Measurements from ENCODE around the gene NTRK3. TPM values are rescaled to one million over a fixed set of nuclear protein-coding genes. Genes with fewer than 3 reads are reported as not detected.

Gene NTRK3
- total RNA-seq, 1 donor from 2014 or later = 34.6 TPM

GRCh38 chr15:88013111-88013510 lies 243.4 kb downstream of the NTRK3 start:
- FAIRE-seq (no peak), DNase-seq (ENCODE audit: low spot score in 2 of 2) (no peak)

- FAIRE-seq = no peak
- DNase-seq (ENCODE audit: low spot score in 2 of 2) = no peak
These were observed 243.9 kb downstream of the NTRK3 start for GRCh38 chr15:88012688-88013087.

- FAIRE-seq (no peak), DNase-seq (ENCODE audit: low spot score in 2 of 2) (no peak)
These were observed 244.3 kb downstream of the NTRK3 start for GRCh38 chr15:88012233-88012632.

GRCh38 chr15:88011533-88011932 lies 245.0 kb downstream of the NTRK3 start:
- FAIRE-seq (no peak), DNase-seq (ENCODE audit: low spot score in 2 of 2) (no peak)

- DNase-seq (ENCODE audit: low spot score in 2 of 2) = no peak
- no peak for FAIRE-seq
These were observed 250.4 kb downstream of the NTRK3 start for GRCh38 chr15:88006146-88006545.

GRCh38 chr15:88004399-88004798 lies 252.1 kb downstream of the NTRK3 start:
- DNase-seq (ENCODE audit: low spot score in 2 of 2) = no peak
- no peak for FAIRE-seq

- DNase-seq (ENCODE audit: low spot score in 2 of 2) = no peak
- FAIRE-seq = no peak
These were observed 252.8 kb downstream of the NTRK3 start for GRCh38 chr15:88003541-88004327.

GRCh38 chr15:88002706-88003105 lies 253.8 kb downstream of the NTRK3 start:
- no peak for FAIRE-seq
- DNase-seq (ENCODE audit: low spot score in 2 of 2) = no peak

GRCh38 chr15:87998630-87999029 lies 257.9 kb downstream of the NTRK3 start:
- FAIRE-seq = no peak
- DNase-seq (ENCODE audit: low spot score in 2 of 2) = no peak

- DNase-seq (ENCODE audit: low spot score in 2 of 2) (no peak), FAIRE-seq (no peak)
These were observed 269.8 kb downstream of the NTRK3 start for GRCh38 chr15:87986776-87987175.

- DNase-seq (ENCODE audit: low spot score in 2 of 2) = no peak
- FAIRE-seq = no peak
These were observed 271.1 kb downstream of the NTRK3 start for GRCh38 chr15:87985451-87985850.

GRCh38 chr15:87981969-87982368 lies 274.6 kb downstream of the NTRK3 start:
- no peak for FAIRE-seq

GRCh38 chr15:87977907-87978306 lies 278.6 kb downstream of the NTRK3 start:
- DNase-seq (ENCODE audit: low spot score in 2 of 2) (no peak), FAIRE-seq (no peak)

More at GRCh38 chr15:87981969-87982368, 274.6 kb downstream of the NTRK3 start:
- DNase-seq (ENCODE audit: low spot score in 2 of 2) = no peak

GRCh38 chr15:87976552-87976951 lies 280.0 kb downstream of the NTRK3 start:
- DNase-seq (ENCODE audit: low spot score in 2 of 2) = no peak
- no peak for FAIRE-seq

- FAIRE-seq (no peak), DNase-seq (ENCODE audit: low spot score in 2 of 2) (no peak)
These were observed 282.9 kb downstream of the NTRK3 start for GRCh38 chr15:87973501-87974215.

GRCh38 chr15:87971076-87971475 lies 285.5 kb downstream of the NTRK3 start:
- DNase-seq (ENCODE audit: low spot score in 2 of 2) (no peak), FAIRE-seq (no peak)

- FAIRE-seq = no peak
These were observed 288.6 kb downstream of the NTRK3 start for GRCh38 chr15:87967951-87968350.

GRCh38 chr15:87965304-87965703 lies 291.2 kb downstream of the NTRK3 start:
- FAIRE-seq = no peak
- no peak for DNase-seq (ENCODE audit: low spot score in 2 of 2)

More at GRCh38 chr15:87967951-87968350, 288.6 kb downstream of the NTRK3 start:
- no peak for DNase-seq (ENCODE audit: low spot score in 2 of 2)

- DNase-seq (ENCODE audit: low spot score in 2 of 2) (no peak), FAIRE-seq (no peak)
These were observed 294.1 kb downstream of the NTRK3 start for GRCh38 chr15:87962428-87962827.

- no peak for FAIRE-seq
- no peak for DNase-seq (ENCODE audit: low spot score in 2 of 2)
These were observed 294.6 kb downstream of the NTRK3 start for GRCh38 chr15:87961851-87962420.

GRCh38 chr15:87959662-87960061 lies 296.9 kb downstream of the NTRK3 start:
- DNase-seq (ENCODE audit: low spot score in 2 of 2) (no peak), FAIRE-seq (no peak)
